Stimulated activated CD4-positive, alpha-beta T cell treated with anti-CD3 and anti-CD28 coated beads, Interleukin-2, amount 100 ng/mL, for 48 hours (primary cell): ENCODE results near the gene ZAR1L.

Experiments used
- DNase-seq, 2 donors: peaks; one replicate each; pipeline ENCODE4 v3.0.0-alpha.2; 2020

ZAR1L gene

DNA sequence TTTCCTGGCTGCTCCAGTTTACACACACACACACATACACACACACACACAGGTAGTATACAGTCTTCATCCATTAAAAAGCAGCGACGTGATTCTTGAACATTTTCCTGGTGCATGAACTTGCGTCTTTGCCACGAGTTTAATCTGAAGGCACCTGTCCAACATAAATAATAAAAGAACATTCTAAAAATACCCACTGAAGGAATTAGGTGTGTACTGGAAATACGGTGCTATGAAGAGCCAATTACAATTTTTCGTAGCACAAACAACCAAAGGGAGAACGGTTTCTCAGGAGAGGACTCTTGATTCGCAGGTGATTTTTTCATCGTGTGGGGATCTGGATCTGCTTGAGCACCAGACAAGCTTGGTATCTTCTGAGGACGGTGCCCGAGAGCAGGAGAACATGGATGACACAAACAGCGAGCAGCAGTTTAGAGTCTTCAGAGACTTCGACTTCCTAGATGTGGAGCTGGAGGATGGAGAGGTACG lies 61.2 kb downstream of the ZAR1L start:
- DNase-seq: no peak
